HEK293 (cell line): ENCODE data around the gene CCDC152.

Experiments used
- CTCF ChIA-PET: fragments of 350-600 bp; formaldehyde crosslinking; extraction: SDS; loops from one replicate; lab custom pipeline; 2021; ENCODE audit warnings: antibody characterized with exemption; lab: Yijun Ruan, JAX
- POLR2A ChIA-PET: fragments of 300-600 bp; formaldehyde crosslinking; extraction: SDS; loops from one replicate; lab custom pipeline; 2020; ENCODE audit warnings: antibody characterized with exemption, inconsistent platforms; lab: Yijun Ruan, JAX
- H3K27ac ChIP-seq: fragments of 200-500 bp; sonication (Bioruptor generic); 2 replicates; pipeline ENCODE4 v1.5.1; 2014; ENCODE audit warnings: low read depth, low read length, control low read depth, inconsistent platforms; ENCODE audit errors: extremely low read depth
- H3K36me3 ChIP-seq, 2 experiments: fragments of 200-500 bp in 1 of 2; sonication (Bioruptor generic) in 1 of 2; 1 replicate in 1 of 2; 2 replicates in 1 of 2; pipeline ENCODE4 v1.5.1; 2014 to 2017; ENCODE audit warnings: inconsistent platforms in 2 of 2, low read length in 2 of 2; ENCODE audit not compliant: control insufficient read depth in 2 of 2, insufficient read depth in 1 of 2
- H3K4me1 ChIP-seq: fragments of 200-500 bp; sonication (Bioruptor generic); 2 replicates; pipeline ENCODE4 v1.5.1; 2014; ENCODE audit warnings: mild to moderate bottlenecking, low read length, inconsistent platforms; ENCODE audit not compliant: control insufficient read depth, insufficient read depth
- H3K4me3 ChIP-seq: 2 replicates; pipeline ENCODE4 v1.5.1; 2011; ENCODE audit warnings: low read depth, mild to moderate bottlenecking, control low read depth, low read length, moderate library complexity
- H3K9me3 ChIP-seq: fragments of 200-500 bp; sonication (Bioruptor generic); 2 replicates; pipeline ENCODE4 v1.5.1; 2014; ENCODE audit warnings: low read depth, low read length, inconsistent platforms; ENCODE audit not compliant: control insufficient read depth, insufficient read depth
- ATF2 ChIP-seq: fragments of 450-650 bp; formaldehyde crosslinking; IDR thresholded peaks from 2 replicates; pipeline ENCODE4 v1.5.1; 2016; ENCODE audit warnings: missing biosample characterization, missing genetic modification characterization, low read depth
- BCL11A ChIP-seq: fragments of 450-650 bp; formaldehyde crosslinking; IDR thresholded peaks from 2 replicates; pipeline ENCODE4 v1.5.1; 2016; ENCODE audit warnings: low read depth, missing biosample characterization, missing genetic modification characterization
- ELK4 ChIP-seq: IDR thresholded peaks from 2 replicates; pipeline ENCODE4 v1.6.1; 2011; ENCODE audit warnings: mild to moderate bottlenecking, low read depth, low read length, borderline replicate concordance
- GLIS1 ChIP-seq: fragments of 450-650 bp; formaldehyde crosslinking; IDR thresholded peaks from 2 replicates; pipeline ENCODE4 v1.5.1; 2016; ENCODE audit warnings: missing biosample characterization, missing genetic modification characterization
- KLF7 ChIP-seq: fragments of 450-650 bp; formaldehyde crosslinking; IDR thresholded peaks from 2 replicates; pipeline ENCODE4 v1.5.1; 2016; ENCODE audit warnings: missing biosample characterization, missing genetic modification characterization, borderline replicate concordance
- MZF1 ChIP-seq: fragments of 450-650 bp; formaldehyde crosslinking; IDR thresholded peaks from 2 replicates; pipeline ENCODE4 v1.5.1; 2017; ENCODE audit warnings: missing biosample characterization, missing genetic modification characterization, borderline replicate concordance
- OSR2 ChIP-seq: fragments of 450-650 bp; formaldehyde crosslinking; IDR thresholded peaks from 2 replicates; pipeline ENCODE4 v1.5.1; 2016; ENCODE audit warnings: missing biosample characterization, missing genetic modification characterization
- PRDM10 ChIP-seq: fragments of 450-650 bp; formaldehyde crosslinking; IDR thresholded peaks from 2 replicates; pipeline ENCODE4 v1.5.1; 2016; ENCODE audit warnings: missing biosample characterization, missing genetic modification characterization
- ZEB2 ChIP-seq: fragments of 450-650 bp; formaldehyde crosslinking; IDR thresholded peaks from 2 replicates; pipeline ENCODE4 v1.5.1; 2016; ENCODE audit warnings: missing biosample characterization, missing genetic modification characterization
- ZNF221 ChIP-seq: fragments of 450-650 bp; formaldehyde crosslinking; IDR thresholded peaks from 2 replicates; pipeline ENCODE4 v1.5.1; 2017; ENCODE audit warnings: missing biosample characterization, missing genetic modification characterization, borderline replicate concordance
- ZNF416 ChIP-seq: fragments of 450-650 bp; formaldehyde crosslinking; IDR thresholded peaks from 2 replicates; pipeline ENCODE4 v1.5.1; 2016; ENCODE audit warnings: missing biosample characterization, missing genetic modification characterization
- ZNF518A ChIP-seq: fragments of 450-650 bp; formaldehyde crosslinking; conservative IDR thresholded peaks from 2 replicates; pipeline ENCODE4 v1.5.1; 2016; ENCODE audit warnings: low read depth, missing biosample characterization, missing genetic modification characterization
- ZNF560 ChIP-seq: fragments of 450-650 bp; formaldehyde crosslinking; IDR thresholded peaks from 2 replicates; pipeline ENCODE4 v1.5.1; 2017; ENCODE audit warnings: missing biosample characterization, missing genetic modification characterization, borderline replicate concordance
- ZNF76 ChIP-seq: fragments of 450-650 bp; formaldehyde crosslinking; IDR thresholded peaks from 2 replicates; pipeline ENCODE4; 2016; ENCODE audit warnings: low read depth, missing biosample characterization, missing genetic modification characterization, borderline replicate concordance
- ZNF843 ChIP-seq: fragments of 450-650 bp; formaldehyde crosslinking; IDR thresholded peaks from 2 replicates; pipeline ENCODE4 v1.5.1; 2016; ENCODE audit warnings: missing biosample characterization, missing genetic modification characterization

Gene CCDC152

GRCh38 chr5:42824347-42824976 lies 67.8 kb downstream of the CCDC152 start:
- POLR2A ChIA-PET = no interaction called here
- H3K36me3 ChIP-seq = no peaks in the 10 kb centered on the region
- H3K4me1 ChIP-seq = no peaks in the 10 kb centered on the region
- no peak overlapping the region for H3K27ac ChIP-seq
- TF ChIP-seq ZNF76 (tag by site-specific recombination) = no peak
- TF ChIP-seq ZNF221 (tag by site-specific recombination) = no peak
- no peak for TF ChIP-seq GLIS1
- TF ChIP-seq PRDM10 = no peak
- TF ChIP-seq, all 188 proteins: peak for 0
- H3K9me3 ChIP-seq = no peaks in the 10 kb centered on the region
- no peak overlapping the region for H3K4me3 ChIP-seq
- CTCF ChIA-PET = no interaction called here

- no peak overlapping the region for H3K27ac ChIP-seq
- ChIA-PET CTCF (interaction anchor here (0.6 to 1.4 kb wide), 2 partner anchors 22 to 47 kb away, joined by 3 read pairs; no protein-coding TSS in a partner anchor), POLR2A (interaction anchor here (0.6 kb wide), 1 partner anchor 272 kb away, joined by 3 read pairs; no protein-coding TSS in a partner anchor)
- no peaks in the 10 kb centered on the region for H3K4me1 ChIP-seq
- TF ChIP-seq ZNF416 (tag by site-specific recombination) = no peak
- no peak for TF ChIP-seq OSR2 (tag by site-specific recombination)
- TF ChIP-seq KLF7 (tag by site-specific recombination) = no peak
- TF ChIP-seq ATF2 (tag by site-specific recombination) = no peak
- no peak for TF ChIP-seq ELK4
- TF ChIP-seq ZNF560 (tag by site-specific recombination) = no peak
- no peaks in the 10 kb centered on the region for H3K9me3 ChIP-seq
- no peak overlapping the region for H3K4me3 ChIP-seq
- no peaks in the 10 kb centered on the region for H3K36me3 ChIP-seq
Measured at GRCh38 chr5:42825422-42826148, 69.0 kb downstream of the CCDC152 start.

GRCh38 chr5:42826757-42827515 lies 70.3 kb downstream of the CCDC152 start:
- CTCF ChIA-PET = interaction anchor here (1.0 to 1.2 kb wide), 2 partner anchors 82 to 85 kb away, joined by 3 read pairs; no protein-coding TSS in a partner anchor
- no peak for TF ChIP-seq BCL11A (tag by site-specific recombination)
- TF ChIP-seq MZF1 (tag by site-specific recombination) = no peak
- TF ChIP-seq ZNF560 (tag by site-specific recombination) = no peak
- TF ChIP-seq ZNF843 (tag by site-specific recombination) = no peak
- TF ChIP-seq ZNF518A (tag by site-specific recombination) = no peak
- TF ChIP-seq ZEB2 = no peak

More at GRCh38 chr5:42826757-42827515, 70.3 kb downstream of the CCDC152 start:
- Histone ChIP-seq H3K9me3 (no peaks in the 10 kb centered on the region), H3K4me1 (no peaks in the 10 kb centered on the region), H3K36me3 (no peaks in the 10 kb centered on the region), H3K27ac (no peak overlapping the region), H3K4me3 (no peak overlapping the region)
- POLR2A ChIA-PET = no interaction called here
